Neural crest cell (in vitro differentiated cells): ENCODE data around the gene HBZ. TPM values are rescaled to one million over a fixed set of nuclear protein-coding genes. Genes with fewer than 3 reads are reported as not detected.
A peak's percentile ranks its signal among the peaks of the same experiment; 100 is the strongest.
"Not testable (repeated sequence)": the region's sequence is repeated elsewhere in the genome, so short reads cannot be mapped to it uniquely, and the experiment has no call there.

Experiments
- DNase-seq: peaks from one replicate; pipeline ENCODE4 v3.0.0; 2021; ENCODE audit warnings: low read depth, mixed read lengths, low spot score
- H3K27ac Mint-ChIP-seq: one replicate; pipeline ENCODE4 v1.8.0; 2021; ENCODE audit warnings: mild to moderate bottlenecking, mixed read lengths; ENCODE audit not compliant: unreplicated experiment
- H3K27me3 Mint-ChIP-seq: 2 replicates; pipeline ENCODE4 v1.8.0; 2021; ENCODE audit warnings: low read depth, mild to moderate bottlenecking, mixed read lengths
- H3K36me3 Mint-ChIP-seq: 2 replicates; pipeline ENCODE4 v1.8.0; 2021; ENCODE audit warnings: low read depth, mild to moderate bottlenecking, mixed read lengths
- H3K4me1 Mint-ChIP-seq: 2 replicates; pipeline ENCODE4 v1.8.0; 2021; ENCODE audit warnings: mixed read lengths
- H3K4me3 Mint-ChIP-seq: one replicate; pipeline ENCODE4 v1.8.0; 2021; ENCODE audit warnings: mild to moderate bottlenecking, mixed read lengths
- H3K9me3 Mint-ChIP-seq: 2 replicates; pipeline ENCODE4 v1.8.0; 2021; ENCODE audit warnings: mixed read lengths
- CTCF ChIP-seq: fragments of 200-600 bp; sonication (generic); conservative IDR thresholded peaks from 2 replicates; pipeline ENCODE4 v1.5.0; 2021; ENCODE audit warnings: antibody characterized with exemption, mild to moderate bottlenecking
- total RNA-seq: library from RNA; stranded (reverse); gene quantifications from 2 replicates; pipeline ENCODE4 v1.2.1, GENCODE V29; 2021

The HBZ gene
- total RNA-seq, 1 donor from 2014 or later = not detected

- Mint-ChIP-seq H3K27ac (no peak overlapping the region), H3K9me3 (no peaks in the 10 kb centered on the region), H3K36me3 (no peaks in the 10 kb centered on the region), H3K27me3 (peaks cover 81% of the 10 kb centered on the region), H3K4me1 (no peaks in the 10 kb centered on the region), H3K4me3 (no peak overlapping the region)
- no peak for TF ChIP-seq CTCF
- no peak for DNase-seq
These were observed 16.6 kb downstream of the HBZ start for GRCh38 chr16:169014-169413.

GRCh38 chr16:170088-170507 is 17.7 kb downstream of the HBZ start:
- H3K36me3 Mint-ChIP-seq, H3K9me3 Mint-ChIP-seq, DNase-seq, H3K4me1 Mint-ChIP-seq, H3K27ac Mint-ChIP-seq, H3K4me3 Mint-ChIP-seq: not testable (repeated sequence)
- H3K27me3 Mint-ChIP-seq = peaks cover 89% of the 10 kb centered on the region

GRCh38 chr16:170788-171187 is 18.3 kb downstream of the HBZ start:
- no peak overlapping the region for H3K27ac Mint-ChIP-seq
- TF ChIP-seq CTCF = no peak
- peaks cover 89% of the 10 kb centered on the region for H3K27me3 Mint-ChIP-seq
- DNase-seq = no peak
- H3K36me3 Mint-ChIP-seq = no peaks in the 10 kb centered on the region
- no peaks in the 10 kb centered on the region for H3K9me3 Mint-ChIP-seq
- H3K4me1 Mint-ChIP-seq = no peaks in the 10 kb centered on the region
- H3K4me3 Mint-ChIP-seq = no peak overlapping the region

GRCh38 chr16:172374-172941 is 20.0 kb downstream of the HBZ start, which contains the start of gene HBA2:
Gene HBA2 (plus strand): TSS chr16:172876. CDS start chr16:172913, 37 bp downstream.
- not testable (repeated sequence) for H3K27ac Mint-ChIP-seq, H3K4me1 Mint-ChIP-seq, DNase-seq, H3K36me3 Mint-ChIP-seq, H3K4me3 Mint-ChIP-seq, H3K9me3 Mint-ChIP-seq
- H3K27me3 Mint-ChIP-seq = peaks cover 84% of the 10 kb centered on the region

GRCh38 chr16:173211-173854 is 20.9 kb downstream of the HBZ start:
- DNase-seq, H3K36me3 Mint-ChIP-seq, H3K9me3 Mint-ChIP-seq, H3K4me3 Mint-ChIP-seq, H3K27ac Mint-ChIP-seq, H3K4me1 Mint-ChIP-seq: not testable (repeated sequence)
- peaks cover 84% of the 10 kb centered on the region for H3K27me3 Mint-ChIP-seq

GRCh38 chr16:173928-174769 is 21.7 kb downstream of the HBZ start:
- not testable (repeated sequence) for DNase-seq, H3K9me3 Mint-ChIP-seq, H3K4me1 Mint-ChIP-seq, H3K27ac Mint-ChIP-seq, H3K36me3 Mint-ChIP-seq
- Mint-ChIP-seq H3K4me3 (peak overlapping the region; percentile 75), H3K27me3 (peaks cover 84% of the 10 kb centered on the region)

GRCh38 chr16:175011-175949 is 22.8 kb downstream of the HBZ start:
- H3K4me3 Mint-ChIP-seq = peak overlapping the region; percentile 64
- peaks cover 2% of the 10 kb centered on the region for H3K36me3 Mint-ChIP-seq
- peaks cover 3% of the 10 kb centered on the region for H3K4me1 Mint-ChIP-seq
- DNase-seq = no peak
- peaks cover 82% of the 10 kb centered on the region for H3K27me3 Mint-ChIP-seq
- no peaks in the 10 kb centered on the region for H3K9me3 Mint-ChIP-seq
- TF ChIP-seq CTCF = no peak
- no peak overlapping the region for H3K27ac Mint-ChIP-seq

GRCh38 chr16:176006-176405 is 23.6 kb downstream of the HBZ start:
- H3K36me3 Mint-ChIP-seq, H3K4me1 Mint-ChIP-seq, DNase-seq, H3K9me3 Mint-ChIP-seq, H3K4me3 Mint-ChIP-seq, H3K27ac Mint-ChIP-seq: not testable (repeated sequence)
- H3K27me3 Mint-ChIP-seq = peaks cover 77% of the 10 kb centered on the region

- H3K4me1 Mint-ChIP-seq, H3K27ac Mint-ChIP-seq, DNase-seq, H3K9me3 Mint-ChIP-seq, H3K36me3 Mint-ChIP-seq: not testable (repeated sequence)
- peaks cover 73% of the 10 kb centered on the region for H3K27me3 Mint-ChIP-seq
- H3K4me3 Mint-ChIP-seq = peak within 1 kb of the TSS; percentile 74
These were observed 24.3 kb downstream of the HBZ start, which contains the start of gene HBA1 for GRCh38 chr16:176477-177382. Gene HBA1 (plus strand): TSS chr16:176680. CDS start chr16:176717, 37 bp downstream.
